ENCODE data around the gene CTRL. TPM values are rescaled to one million over a fixed set of nuclear protein-coding genes. Genes with fewer than 3 reads are reported as not detected.

CTRL gene
- total and polyA plus RNA-seq, 4 donors = 0.09 to 5.0 (median 0.30) TPM

DNA sequence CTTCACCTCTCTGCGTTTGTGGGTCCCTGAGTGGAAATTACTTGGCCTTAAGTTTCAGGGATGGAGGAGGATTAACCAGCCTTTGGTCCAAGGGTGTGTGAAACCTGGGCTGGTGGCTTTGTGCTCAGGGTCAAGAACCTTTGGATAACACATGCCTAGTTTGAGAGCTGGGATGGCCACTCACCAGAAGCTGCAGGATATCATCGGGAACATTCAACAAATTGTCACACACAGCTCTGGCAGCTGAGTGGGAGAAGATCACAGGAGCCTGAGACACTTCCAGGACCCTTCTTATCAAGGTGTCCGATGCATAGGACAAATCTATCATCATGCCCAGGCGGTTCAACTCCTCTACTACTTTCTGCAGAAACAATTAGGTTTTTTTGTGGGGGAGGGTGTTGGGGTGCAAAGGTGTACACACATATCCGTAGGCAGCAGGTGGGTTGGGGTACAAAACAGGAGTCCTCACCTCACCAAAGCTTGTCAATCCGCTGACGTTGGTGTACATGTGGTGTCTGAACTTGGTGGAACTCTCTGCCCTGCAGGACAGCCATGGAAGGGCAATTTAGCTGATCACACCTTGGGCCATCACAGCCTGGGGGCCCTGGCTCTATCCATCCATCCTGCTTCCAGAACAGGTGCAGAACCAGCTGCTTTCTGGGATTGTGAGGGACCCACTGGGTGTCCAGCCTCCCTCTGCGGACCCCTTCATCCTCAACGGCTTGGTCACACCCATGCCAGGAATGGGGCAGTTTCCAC, 46.0 kb upstream of the CTRL start:
- DNase-seq (ENCODE audit: low spot score) = no peak

DNA sequence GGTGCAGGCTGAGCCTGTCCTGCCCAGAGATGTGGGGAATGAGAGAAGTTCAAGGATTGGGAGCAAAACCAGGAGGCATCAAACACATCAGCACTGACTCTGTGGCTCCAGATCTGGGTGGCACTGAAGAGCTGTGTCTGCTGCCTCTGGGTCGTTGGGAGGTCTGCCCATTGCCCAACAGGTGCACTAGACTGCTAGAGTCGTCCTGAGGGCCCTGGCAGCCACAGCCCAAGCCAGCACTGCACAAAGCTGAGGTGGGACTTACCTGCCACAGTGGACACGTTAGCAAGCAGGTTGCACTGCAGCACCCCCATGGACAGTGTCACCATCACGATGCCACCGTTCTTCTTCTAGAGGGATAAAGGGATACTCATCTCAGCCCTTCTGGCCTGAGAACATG, 45.3 kb upstream of the CTRL start:
- H3K4me3 ChIP-seq (ENCODE audit: low read depth in 1 of 3, low read length in 3 of 3) = no peak overlapping the region
- no peaks in the 10 kb centered on the region for H3K9me3 ChIP-seq (ENCODE audit: control insufficient read depth in 4 of 4, low read length in 3 of 4)
- H3K36me3 ChIP-seq (ENCODE audit: control insufficient read depth in 4 of 4, insufficient read depth in 3 of 4, low read depth in 1 of 4, low read length in 3 of 4) = no peaks in the 10 kb centered on the region
- no peaks in the 10 kb centered on the region for H3K4me1 ChIP-seq (ENCODE audit: control insufficient read depth in 4 of 4, insufficient read depth in 4 of 4, low read length in 3 of 4)
- DNase-seq (ENCODE audit: low spot score) = no peak
- TF ChIP-seq, protein P1, sequence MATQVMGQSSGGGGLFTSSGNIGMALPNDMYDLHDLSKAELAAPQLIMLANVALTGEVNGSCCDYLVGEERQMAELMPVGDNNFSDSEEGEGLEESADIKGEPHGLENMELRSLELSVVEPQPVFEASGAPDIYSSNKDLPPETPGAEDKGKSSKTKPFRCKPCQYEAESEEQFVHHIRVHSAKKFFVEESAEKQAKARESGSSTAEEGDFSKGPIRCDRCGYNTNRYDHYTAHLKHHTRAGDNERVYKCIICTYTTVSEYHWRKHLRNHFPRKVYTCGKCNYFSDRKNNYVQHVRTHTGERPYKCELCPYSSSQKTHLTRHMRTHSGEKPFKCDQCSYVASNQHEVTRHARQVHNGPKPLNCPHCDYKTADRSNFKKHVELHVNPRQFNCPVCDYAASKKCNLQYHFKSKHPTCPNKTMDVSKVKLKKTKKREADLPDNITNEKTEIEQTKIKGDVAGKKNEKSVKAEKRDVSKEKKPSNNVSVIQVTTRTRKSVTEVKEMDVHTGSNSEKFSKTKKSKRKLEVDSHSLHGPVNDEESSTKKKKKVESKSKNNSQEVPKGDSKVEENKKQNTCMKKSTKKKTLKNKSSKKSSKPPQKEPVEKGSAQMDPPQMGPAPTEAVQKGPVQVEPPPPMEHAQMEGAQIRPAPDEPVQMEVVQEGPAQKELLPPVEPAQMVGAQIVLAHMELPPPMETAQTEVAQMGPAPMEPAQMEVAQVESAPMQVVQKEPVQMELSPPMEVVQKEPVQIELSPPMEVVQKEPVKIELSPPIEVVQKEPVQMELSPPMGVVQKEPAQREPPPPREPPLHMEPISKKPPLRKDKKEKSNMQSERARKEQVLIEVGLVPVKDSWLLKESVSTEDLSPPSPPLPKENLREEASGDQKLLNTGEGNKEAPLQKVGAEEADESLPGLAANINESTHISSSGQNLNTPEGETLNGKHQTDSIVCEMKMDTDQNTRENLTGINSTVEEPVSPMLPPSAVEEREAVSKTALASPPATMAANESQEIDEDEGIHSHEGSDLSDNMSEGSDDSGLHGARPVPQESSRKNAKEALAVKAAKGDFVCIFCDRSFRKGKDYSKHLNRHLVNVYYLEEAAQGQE (IDR thresholded peaks at IDR 0.05) = no peak
- no peak for TF ChIP-seq HNF4G (IDR thresholded peaks at IDR 0.05)
- TF ChIP-seq, protein P2, sequence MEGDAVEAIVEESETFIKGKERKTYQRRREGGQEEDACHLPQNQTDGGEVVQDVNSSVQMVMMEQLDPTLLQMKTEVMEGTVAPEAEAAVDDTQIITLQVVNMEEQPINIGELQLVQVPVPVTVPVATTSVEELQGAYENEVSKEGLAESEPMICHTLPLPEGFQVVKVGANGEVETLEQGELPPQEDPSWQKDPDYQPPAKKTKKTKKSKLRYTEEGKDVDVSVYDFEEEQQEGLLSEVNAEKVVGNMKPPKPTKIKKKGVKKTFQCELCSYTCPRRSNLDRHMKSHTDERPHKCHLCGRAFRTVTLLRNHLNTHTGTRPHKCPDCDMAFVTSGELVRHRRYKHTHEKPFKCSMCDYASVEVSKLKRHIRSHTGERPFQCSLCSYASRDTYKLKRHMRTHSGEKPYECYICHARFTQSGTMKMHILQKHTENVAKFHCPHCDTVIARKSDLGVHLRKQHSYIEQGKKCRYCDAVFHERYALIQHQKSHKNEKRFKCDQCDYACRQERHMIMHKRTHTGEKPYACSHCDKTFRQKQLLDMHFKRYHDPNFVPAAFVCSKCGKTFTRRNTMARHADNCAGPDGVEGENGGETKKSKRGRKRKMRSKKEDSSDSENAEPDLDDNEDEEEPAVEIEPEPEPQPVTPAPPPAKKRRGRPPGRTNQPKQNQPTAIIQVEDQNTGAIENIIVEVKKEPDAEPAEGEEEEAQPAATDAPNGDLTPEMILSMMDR (IDR thresholded peaks at IDR 0.05; ENCODE audit: low read depth, low read length, missing input control) = no peak
- TF ChIP-seq FOXA2 (IDR thresholded peaks at IDR 0.05) = no peak
- no peak for TF ChIP-seq HNF4A (conservative IDR thresholded peaks at IDR 0.05)
- TF ChIP-seq, protein P3, sequence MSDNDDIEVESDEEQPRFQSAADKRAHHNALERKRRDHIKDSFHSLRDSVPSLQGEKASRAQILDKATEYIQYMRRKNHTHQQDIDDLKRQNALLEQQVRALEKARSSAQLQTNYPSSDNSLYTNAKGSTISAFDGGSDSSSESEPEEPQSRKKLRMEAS (IDR thresholded peaks at IDR 0.05) = no peak
- no peak for TF ChIP-seq JUND (IDR thresholded peaks at IDR 0.05)
- no peak for TF ChIP-seq GABPA (IDR thresholded peaks at IDR 0.05 in 1 of 2, conservative IDR thresholded peaks at IDR 0.05 in 1 of 2)
- no peak for TF ChIP-seq TAF1 (conservative IDR thresholded peaks at IDR 0.05)
- H3K27me3 ChIP-seq (ENCODE audit: control insufficient read depth in 4 of 4, insufficient read depth in 4 of 4, low read length in 3 of 4) = no peaks in the 10 kb centered on the region
- no peak overlapping the region for H3K9ac ChIP-seq (ENCODE audit: low read depth in 1 of 2, low read length in 2 of 2)
- 69% methylated on average over 5 of the region's 5 CpGs for WGBS
- no peak overlapping the region for H3K27ac ChIP-seq (ENCODE audit: low read depth in 1 of 2, low read length in 2 of 2)

More for the DNA sequence above, 46.0 kb upstream of the CTRL start:
- H3K36me3 ChIP-seq (ENCODE audit: control insufficient read depth in 4 of 4, insufficient read depth in 3 of 4, low read depth in 1 of 4, low read length in 3 of 4) = no peaks in the 10 kb centered on the region
- 84% methylated on average over 9 of the region's 9 CpGs for WGBS
- H3K9ac ChIP-seq (ENCODE audit: low read depth in 1 of 2, low read length in 2 of 2) = no peak overlapping the region
- H3K4me1 ChIP-seq (ENCODE audit: control insufficient read depth in 4 of 4, insufficient read depth in 4 of 4, low read length in 3 of 4) = no peaks in the 10 kb centered on the region
- H3K27ac ChIP-seq (ENCODE audit: low read depth in 1 of 2, low read length in 2 of 2) = no peak overlapping the region
- TF ChIP-seq, protein P3 (IDR thresholded peaks at IDR 0.05) = no peak
- TF ChIP-seq FOXA2 (IDR thresholded peaks at IDR 0.05) = no peak
- no peak for TF ChIP-seq SP1 (IDR thresholded peaks at IDR 0.05)
- no peak for TF ChIP-seq NR2F2 (IDR thresholded peaks at IDR 0.05)
- no peak for TF ChIP-seq YY1 (IDR thresholded peaks at IDR 0.05)
- TF ChIP-seq, protein P1 (IDR thresholded peaks at IDR 0.05) = no peak
- no peak for TF ChIP-seq RXRA (IDR thresholded peaks at IDR 0.05)
- H3K9me3 ChIP-seq (ENCODE audit: control insufficient read depth in 4 of 4, low read length in 3 of 4) = no peaks in the 10 kb centered on the region
- no peaks in the 10 kb centered on the region for H3K27me3 ChIP-seq (ENCODE audit: control insufficient read depth in 4 of 4, insufficient read depth in 4 of 4, low read length in 3 of 4)
- H3K4me3 ChIP-seq (ENCODE audit: low read depth in 1 of 3, low read length in 3 of 3) = no peak overlapping the region
